ENCODE data around the gene ANTXR1.

DNA sequence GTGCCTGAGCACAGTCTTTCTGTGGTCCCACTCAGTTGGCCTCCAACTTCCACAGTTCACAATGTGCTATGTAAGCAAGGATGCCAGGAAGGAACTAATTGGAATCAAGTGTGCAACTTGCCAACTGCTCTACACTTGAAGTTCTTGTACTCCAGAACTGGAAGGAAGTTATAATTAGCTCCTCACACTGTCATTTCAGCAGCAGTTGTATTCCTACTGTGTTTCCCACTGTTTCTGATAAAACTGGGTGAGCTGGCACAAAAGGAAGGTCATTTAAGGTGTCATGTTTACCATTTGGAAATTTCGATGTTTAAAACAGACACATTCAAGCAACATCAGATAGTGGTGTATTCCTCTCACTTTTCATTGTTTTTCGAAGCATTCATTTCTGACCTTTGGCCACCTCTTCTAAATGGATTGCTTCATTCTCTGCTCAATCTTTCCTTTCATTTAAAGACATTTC is 84.2 kb downstream of the ANTXR1 start:
- TF ChIP-seq, protein P1, sequence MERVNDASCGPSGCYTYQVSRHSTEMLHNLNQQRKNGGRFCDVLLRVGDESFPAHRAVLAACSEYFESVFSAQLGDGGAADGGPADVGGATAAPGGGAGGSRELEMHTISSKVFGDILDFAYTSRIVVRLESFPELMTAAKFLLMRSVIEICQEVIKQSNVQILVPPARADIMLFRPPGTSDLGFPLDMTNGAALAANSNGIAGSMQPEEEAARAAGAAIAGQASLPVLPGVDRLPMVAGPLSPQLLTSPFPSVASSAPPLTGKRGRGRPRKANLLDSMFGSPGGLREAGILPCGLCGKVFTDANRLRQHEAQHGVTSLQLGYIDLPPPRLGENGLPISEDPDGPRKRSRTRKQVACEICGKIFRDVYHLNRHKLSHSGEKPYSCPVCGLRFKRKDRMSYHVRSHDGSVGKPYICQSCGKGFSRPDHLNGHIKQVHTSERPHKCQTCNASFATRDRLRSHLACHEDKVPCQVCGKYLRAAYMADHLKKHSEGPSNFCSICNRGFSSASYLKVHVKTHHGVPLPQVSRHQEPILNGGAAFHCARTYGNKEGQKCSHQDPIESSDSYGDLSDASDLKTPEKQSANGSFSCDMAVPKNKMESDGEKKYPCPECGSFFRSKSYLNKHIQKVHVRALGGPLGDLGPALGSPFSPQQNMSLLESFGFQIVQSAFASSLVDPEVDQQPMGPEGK (CRISPR knock-in tag; IDR thresholded peaks at IDR 0.05; ENCODE audit: borderline replicate concordance): no peak
- TF ChIP-seq ISL1 (CRISPR knock-in tag; IDR thresholded peaks at IDR 0.05): no peak
- TF ChIP-seq SNAI2 (CRISPR knock-in tag; IDR thresholded peaks at IDR 0.05): no peak
- TF ChIP-seq RARB (CRISPR knock-in tag; IDR thresholded peaks at IDR 0.05): no peak
- no peak for TF ChIP-seq ESRRG (CRISPR knock-in tag; IDR thresholded peaks at IDR 0.05)
- TF ChIP-seq CSDC2 (CRISPR knock-in tag; IDR thresholded peaks at IDR 0.05): no peak
- TF ChIP-seq ZC3H10 (CRISPR knock-in tag; IDR thresholded peaks at IDR 0.05): no peak
- no peak for TF ChIP-seq TOX (CRISPR knock-in tag; IDR thresholded peaks at IDR 0.05; ENCODE audit: borderline replicate concordance)
- no peak for TF ChIP-seq ZNF8 (CRISPR knock-in tag; IDR thresholded peaks at IDR 0.05)
- no peak for TF ChIP-seq OSR1 (CRISPR knock-in tag; IDR thresholded peaks at IDR 0.05)
- no peak for TF ChIP-seq BACH2 (CRISPR knock-in tag; IDR thresholded peaks at IDR 0.05; ENCODE audit: borderline replicate concordance)
